ENCODE results near the gene SLC44A1.

SLC44A1 gene

DNA sequence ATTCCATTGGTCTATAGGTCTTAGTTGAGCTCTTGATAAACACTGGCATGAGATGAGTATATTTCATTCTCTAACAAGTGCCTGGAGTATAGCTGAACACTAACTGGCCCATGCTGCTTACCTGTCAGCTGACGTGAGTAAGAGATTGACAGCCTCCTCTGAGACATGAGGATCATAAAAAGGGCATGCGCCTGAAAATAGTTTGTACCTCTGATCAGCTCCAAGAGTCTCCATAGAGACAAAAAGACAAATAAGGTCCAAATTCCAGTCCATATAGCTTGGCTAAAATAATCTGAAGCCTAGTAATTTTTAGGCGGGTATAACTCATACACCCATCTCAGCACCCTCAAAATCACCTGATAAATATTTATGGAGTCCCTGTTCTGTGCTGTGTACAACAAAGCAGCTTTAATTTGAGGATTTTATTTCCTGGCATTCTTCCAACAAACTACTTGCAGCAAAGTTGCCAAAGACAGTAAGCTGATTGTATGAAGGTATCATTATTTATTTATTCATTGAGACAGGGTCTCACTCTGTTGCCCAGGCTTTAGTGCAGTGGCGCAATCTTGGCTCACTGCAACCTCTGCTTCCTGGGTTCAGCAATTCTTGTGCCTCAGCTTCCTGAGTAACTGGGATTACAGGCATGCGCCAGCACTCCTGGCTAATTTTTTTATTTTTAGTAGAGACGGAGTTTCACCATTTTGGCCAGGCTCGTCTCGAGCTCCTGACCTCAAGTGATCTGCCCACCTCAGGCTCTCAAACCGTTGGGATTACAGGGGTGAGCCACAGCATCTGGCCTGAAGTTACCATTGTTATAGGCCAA, 187.2 kb downstream of the SLC44A1 start:
- Histone ChIP-seq H3K27me3 (ENCODE audit: insufficient read depth, poor library complexity, severe bottlenecking) (no peaks in the 10 kb centered on the region), H3K4me3 (replicated peaks; ENCODE audit: insufficient read depth, low read length) (no peak overlapping the region), H3K27ac (replicated peaks) (no peak overlapping the region)
- DNase-seq (ENCODE audit: low read depth in 1 of 2, low spot score in 1 of 2) = no peak
- TF ChIP-seq, protein P1, sequence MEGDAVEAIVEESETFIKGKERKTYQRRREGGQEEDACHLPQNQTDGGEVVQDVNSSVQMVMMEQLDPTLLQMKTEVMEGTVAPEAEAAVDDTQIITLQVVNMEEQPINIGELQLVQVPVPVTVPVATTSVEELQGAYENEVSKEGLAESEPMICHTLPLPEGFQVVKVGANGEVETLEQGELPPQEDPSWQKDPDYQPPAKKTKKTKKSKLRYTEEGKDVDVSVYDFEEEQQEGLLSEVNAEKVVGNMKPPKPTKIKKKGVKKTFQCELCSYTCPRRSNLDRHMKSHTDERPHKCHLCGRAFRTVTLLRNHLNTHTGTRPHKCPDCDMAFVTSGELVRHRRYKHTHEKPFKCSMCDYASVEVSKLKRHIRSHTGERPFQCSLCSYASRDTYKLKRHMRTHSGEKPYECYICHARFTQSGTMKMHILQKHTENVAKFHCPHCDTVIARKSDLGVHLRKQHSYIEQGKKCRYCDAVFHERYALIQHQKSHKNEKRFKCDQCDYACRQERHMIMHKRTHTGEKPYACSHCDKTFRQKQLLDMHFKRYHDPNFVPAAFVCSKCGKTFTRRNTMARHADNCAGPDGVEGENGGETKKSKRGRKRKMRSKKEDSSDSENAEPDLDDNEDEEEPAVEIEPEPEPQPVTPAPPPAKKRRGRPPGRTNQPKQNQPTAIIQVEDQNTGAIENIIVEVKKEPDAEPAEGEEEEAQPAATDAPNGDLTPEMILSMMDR (IDR thresholded peaks at IDR 0.05; ENCODE audit: insufficient read depth, low read length) = no peak
- TF ChIP-seq, protein P2, sequence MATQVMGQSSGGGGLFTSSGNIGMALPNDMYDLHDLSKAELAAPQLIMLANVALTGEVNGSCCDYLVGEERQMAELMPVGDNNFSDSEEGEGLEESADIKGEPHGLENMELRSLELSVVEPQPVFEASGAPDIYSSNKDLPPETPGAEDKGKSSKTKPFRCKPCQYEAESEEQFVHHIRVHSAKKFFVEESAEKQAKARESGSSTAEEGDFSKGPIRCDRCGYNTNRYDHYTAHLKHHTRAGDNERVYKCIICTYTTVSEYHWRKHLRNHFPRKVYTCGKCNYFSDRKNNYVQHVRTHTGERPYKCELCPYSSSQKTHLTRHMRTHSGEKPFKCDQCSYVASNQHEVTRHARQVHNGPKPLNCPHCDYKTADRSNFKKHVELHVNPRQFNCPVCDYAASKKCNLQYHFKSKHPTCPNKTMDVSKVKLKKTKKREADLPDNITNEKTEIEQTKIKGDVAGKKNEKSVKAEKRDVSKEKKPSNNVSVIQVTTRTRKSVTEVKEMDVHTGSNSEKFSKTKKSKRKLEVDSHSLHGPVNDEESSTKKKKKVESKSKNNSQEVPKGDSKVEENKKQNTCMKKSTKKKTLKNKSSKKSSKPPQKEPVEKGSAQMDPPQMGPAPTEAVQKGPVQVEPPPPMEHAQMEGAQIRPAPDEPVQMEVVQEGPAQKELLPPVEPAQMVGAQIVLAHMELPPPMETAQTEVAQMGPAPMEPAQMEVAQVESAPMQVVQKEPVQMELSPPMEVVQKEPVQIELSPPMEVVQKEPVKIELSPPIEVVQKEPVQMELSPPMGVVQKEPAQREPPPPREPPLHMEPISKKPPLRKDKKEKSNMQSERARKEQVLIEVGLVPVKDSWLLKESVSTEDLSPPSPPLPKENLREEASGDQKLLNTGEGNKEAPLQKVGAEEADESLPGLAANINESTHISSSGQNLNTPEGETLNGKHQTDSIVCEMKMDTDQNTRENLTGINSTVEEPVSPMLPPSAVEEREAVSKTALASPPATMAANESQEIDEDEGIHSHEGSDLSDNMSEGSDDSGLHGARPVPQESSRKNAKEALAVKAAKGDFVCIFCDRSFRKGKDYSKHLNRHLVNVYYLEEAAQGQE (IDR thresholded peaks at IDR 0.05; ENCODE audit: insufficient replicate concordance, low read depth) = no peak
- TF ChIP-seq SPI1 (IDR thresholded peaks at IDR 0.05; ENCODE audit: borderline replicate concordance, low read depth) (no peak), POLR2AphosphoS5 (IDR thresholded peaks at IDR 0.05; ENCODE audit: low read depth) (no peak), GABPA (IDR thresholded peaks at IDR 0.05; ENCODE audit: low read depth) (no peak)

DNA sequence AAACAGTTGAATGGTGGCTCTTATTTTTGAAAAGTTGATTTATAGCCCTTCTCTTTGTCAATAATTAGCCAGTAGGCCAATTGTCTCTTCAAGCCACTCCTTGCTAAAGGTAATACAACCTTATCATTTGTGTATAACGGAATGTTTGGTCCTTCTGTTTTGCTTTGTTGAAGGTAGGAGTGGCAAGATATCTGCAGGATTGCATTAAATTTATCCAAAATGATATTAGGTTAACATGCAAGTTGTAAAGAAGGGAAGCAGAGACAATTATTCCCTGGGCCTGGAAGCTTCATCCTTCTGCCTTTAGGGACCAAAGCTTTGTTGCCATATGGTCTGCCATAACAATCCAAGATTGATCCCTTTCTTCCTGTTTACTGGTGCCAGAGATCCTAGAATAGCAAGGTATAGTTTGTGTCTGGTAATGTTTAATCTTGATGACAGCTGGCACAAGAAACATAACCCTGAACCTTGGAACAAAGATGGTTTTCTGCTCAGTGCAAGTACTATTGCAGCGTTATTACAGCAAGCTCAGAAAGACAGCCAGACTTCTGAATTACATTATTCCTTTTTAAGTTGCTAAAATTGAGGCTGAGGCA, 187.9 kb downstream of the SLC44A1 start:
- no peak overlapping the region for H3K27ac ChIP-seq (replicated peaks)
- no peaks in the 10 kb centered on the region for H3K27me3 ChIP-seq (ENCODE audit: insufficient read depth, poor library complexity, severe bottlenecking)
- no peak for DNase-seq (ENCODE audit: low read depth in 1 of 2, low spot score in 1 of 2)
- TF ChIP-seq SPI1 (IDR thresholded peaks at IDR 0.05; ENCODE audit: borderline replicate concordance, low read depth) (no peak), POLR2AphosphoS5 (IDR thresholded peaks at IDR 0.05; ENCODE audit: low read depth) (no peak), GABPA (IDR thresholded peaks at IDR 0.05; ENCODE audit: low read depth) (no peak)
- TF ChIP-seq, protein P2 (IDR thresholded peaks at IDR 0.05; ENCODE audit: insufficient replicate concordance, low read depth) = no peak
- TF ChIP-seq, protein P1 (IDR thresholded peaks at IDR 0.05; ENCODE audit: insufficient read depth, low read length) = no peak
- no peak overlapping the region for H3K4me3 ChIP-seq (replicated peaks; ENCODE audit: insufficient read depth, low read length)

DNA sequence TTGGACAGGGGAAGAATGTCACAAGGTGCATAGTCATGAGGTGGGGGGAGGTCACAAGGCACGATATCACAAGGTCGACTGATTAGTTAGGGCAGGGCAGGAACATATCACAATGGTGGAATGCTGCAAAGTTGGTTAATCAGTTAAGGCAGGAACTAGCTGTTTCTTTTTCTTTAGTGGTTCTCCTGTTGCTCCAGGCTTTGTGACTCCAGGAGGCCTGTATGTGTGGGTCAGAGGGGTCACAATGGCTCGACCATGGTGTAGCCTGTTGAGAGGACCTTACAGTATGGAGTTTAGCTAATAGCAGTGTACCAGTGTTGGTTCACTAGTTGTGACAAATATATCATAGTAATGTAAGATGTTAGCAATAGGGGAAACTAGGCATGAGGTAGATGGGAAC, 191.0 kb downstream of the SLC44A1 start:
- no peaks in the 10 kb centered on the region for H3K27me3 ChIP-seq (ENCODE audit: insufficient read depth, poor library complexity, severe bottlenecking)
- DNase-seq (ENCODE audit: low read depth in 1 of 2, low spot score in 1 of 2) = no peak
- TF ChIP-seq POLR2AphosphoS5 (IDR thresholded peaks at IDR 0.05; ENCODE audit: low read depth) (no peak), GABPA (IDR thresholded peaks at IDR 0.05; ENCODE audit: low read depth) (no peak), SPI1 (IDR thresholded peaks at IDR 0.05; ENCODE audit: borderline replicate concordance, low read depth) (no peak)
- TF ChIP-seq, protein P1 (IDR thresholded peaks at IDR 0.05; ENCODE audit: insufficient read depth, low read length) = no peak
- TF ChIP-seq, protein P2 (IDR thresholded peaks at IDR 0.05; ENCODE audit: insufficient replicate concordance, low read depth) = no peak

More for the DNA sequence above, 191.0 kb downstream of the SLC44A1 start:
- H3K27ac ChIP-seq (replicated peaks) = no peak overlapping the region
- no peak overlapping the region for H3K4me3 ChIP-seq (replicated peaks; ENCODE audit: insufficient read depth, low read length)
